Tibial artery (tissue), 4 donors: ENCODE data around the gene RNASEH1.

Source experiments
- DNase-seq, 2 donors: peaks; one replicate each; pipeline ENCODE4 v3.0.0-alpha.2; 2019
- H3K27ac ChIP-seq, 2 donors: fragments of 200-600 bp; sonication (generic) in 1 of 2; 1 replicate in 1 of 2; 2 replicates in 1 of 2; pipeline ENCODE4 v1.5.1; 2018 to 2019; ENCODE audit warnings: mild to moderate bottlenecking in 1 of 2
- H3K27me3 ChIP-seq, 2 donors: fragments of 200-600 bp; sonication (generic) in 1 of 2; one replicate each; pipeline versions ENCODE4 v1.5.1 to v1.6.0; 2016 to 2019
- H3K36me3 ChIP-seq, 3 donors: fragments of 200-600 bp; sonication (generic) in 2 of 3; one replicate each; pipeline ENCODE4 v1.5.1; 2016 to 2019; ENCODE audit warnings: mild to moderate bottlenecking in 2 of 3
- H3K4me1 ChIP-seq, 4 donors: fragments of 200-600 bp; sonication (generic) in 2 of 4; 1 replicate in 3 of 4; 2 replicates in 1 of 4; pipeline ENCODE4 v1.5.1; 2016 to 2019
- H3K4me3 ChIP-seq, 2 donors: fragments of 200-600 bp; sonication (generic) in 1 of 2; 1 replicate in 1 of 2; 2 replicates in 1 of 2; pipeline ENCODE4 v1.5.1; 2018 to 2019; ENCODE audit warnings: mild to moderate bottlenecking in 2 of 2
- H3K9me3 ChIP-seq, 3 donors: fragments of 200-600 bp; sonication (generic) in 1 of 3; one replicate each; pipeline ENCODE4 v1.5.1; 2016 to 2019
- intact Hi-C: fragments of 100-400 bp; cut with DNase I; formaldehyde crosslinking; loops from one replicate; pipeline ENCODE4 v1.15.0; 2023; ENCODE audit warnings: low total_unique reads
- TF ChIP-seq, protein P1 (sequence below), 2 experiments: fragments of 200-600 bp in 1 of 2; fragments of 450-650 bp in 1 of 2; IDR thresholded peaks; one replicate each; pipeline ENCODE4 v1.5.1; 2017 to 2019; ENCODE audit warnings: antibody characterized with exemption in 2 of 2, mild to moderate bottlenecking in 1 of 2, moderate library complexity in 1 of 2

Gene RNASEH1

GRCh38 chr2:3604207-3604877 is 46.2 kb upstream of the RNASEH1 start:
- Histone ChIP-seq H3K4me3 (no peak overlapping the region), H3K36me3 (no peaks in the 10 kb centered on the region), H3K27ac (no peak overlapping the region), H3K27me3 (no peaks in the 10 kb centered on the region), H3K4me1 (no peaks in the 10 kb centered on the region), H3K9me3 (no peaks in the 10 kb centered on the region)
- DNase-seq = no peak
- intact Hi-C loops = no loop called here
- TF ChIP-seq, protein P1, sequence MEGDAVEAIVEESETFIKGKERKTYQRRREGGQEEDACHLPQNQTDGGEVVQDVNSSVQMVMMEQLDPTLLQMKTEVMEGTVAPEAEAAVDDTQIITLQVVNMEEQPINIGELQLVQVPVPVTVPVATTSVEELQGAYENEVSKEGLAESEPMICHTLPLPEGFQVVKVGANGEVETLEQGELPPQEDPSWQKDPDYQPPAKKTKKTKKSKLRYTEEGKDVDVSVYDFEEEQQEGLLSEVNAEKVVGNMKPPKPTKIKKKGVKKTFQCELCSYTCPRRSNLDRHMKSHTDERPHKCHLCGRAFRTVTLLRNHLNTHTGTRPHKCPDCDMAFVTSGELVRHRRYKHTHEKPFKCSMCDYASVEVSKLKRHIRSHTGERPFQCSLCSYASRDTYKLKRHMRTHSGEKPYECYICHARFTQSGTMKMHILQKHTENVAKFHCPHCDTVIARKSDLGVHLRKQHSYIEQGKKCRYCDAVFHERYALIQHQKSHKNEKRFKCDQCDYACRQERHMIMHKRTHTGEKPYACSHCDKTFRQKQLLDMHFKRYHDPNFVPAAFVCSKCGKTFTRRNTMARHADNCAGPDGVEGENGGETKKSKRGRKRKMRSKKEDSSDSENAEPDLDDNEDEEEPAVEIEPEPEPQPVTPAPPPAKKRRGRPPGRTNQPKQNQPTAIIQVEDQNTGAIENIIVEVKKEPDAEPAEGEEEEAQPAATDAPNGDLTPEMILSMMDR (IDR thresholded peaks at IDR 0.05) = no peak

DNA sequence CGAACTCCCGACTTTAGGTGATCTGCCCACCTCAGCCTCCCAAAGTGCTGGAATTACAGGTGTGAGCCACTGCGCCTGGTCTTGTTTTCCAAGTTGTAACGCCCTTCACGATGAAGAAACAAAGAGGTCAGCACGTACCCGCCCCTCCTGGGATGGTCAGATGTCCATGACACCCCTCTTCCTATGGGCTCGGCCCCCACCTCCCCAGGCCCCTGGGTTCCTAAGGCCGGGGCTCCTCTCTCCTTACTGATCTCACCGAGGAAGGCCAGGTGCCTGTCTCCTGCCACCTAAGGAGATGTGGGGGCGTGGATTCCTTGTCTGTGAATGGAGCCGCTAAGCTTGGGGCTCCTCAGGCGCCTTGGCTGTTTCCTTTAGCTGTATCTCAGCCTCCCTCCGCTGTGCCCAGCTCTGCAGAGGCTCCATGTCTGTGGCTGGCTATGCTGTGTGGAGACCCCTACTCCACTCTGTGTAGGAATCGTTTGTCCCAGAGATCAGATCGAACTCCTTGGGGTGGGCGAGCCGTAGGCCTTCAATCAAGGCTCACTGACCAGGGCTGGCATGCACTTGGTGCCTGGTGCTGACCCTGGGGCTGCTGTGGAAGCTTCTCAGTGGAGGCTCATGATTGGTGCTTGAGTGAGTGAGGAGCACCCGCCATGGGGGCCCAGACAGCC is 45.5 kb upstream of the RNASEH1 start:
- TF ChIP-seq, protein P1 (IDR thresholded peaks at IDR 0.05) = no peak
- intact Hi-C loops = no loop called here
- no peaks in the 10 kb centered on the region for H3K9me3 ChIP-seq
- H3K27ac ChIP-seq = no peak overlapping the region
- no peaks in the 10 kb centered on the region for H3K36me3 ChIP-seq
- H3K4me1 ChIP-seq = no peaks in the 10 kb centered on the region
- no peaks in the 10 kb centered on the region for H3K27me3 ChIP-seq
- DNase-seq = no peak
- no peak overlapping the region for H3K4me3 ChIP-seq

- DNase-seq = no peak
- no peaks in the 10 kb centered on the region for H3K36me3 ChIP-seq
- intact Hi-C loops = no loop called here
- H3K4me1 ChIP-seq = no peaks in the 10 kb centered on the region
- H3K4me3 ChIP-seq = no peak overlapping the region
- H3K27ac ChIP-seq = no peak overlapping the region
- no peaks in the 10 kb centered on the region for H3K9me3 ChIP-seq
- no peaks in the 10 kb centered on the region for H3K27me3 ChIP-seq
- TF ChIP-seq, protein P1 (IDR thresholded peaks at IDR 0.05) = no peak
Measured at GRCh38 chr2:3602553-3603339, 44.6 kb upstream of the RNASEH1 start.

- intact Hi-C loops = no loop called here
- DNase-seq = no peak
- Histone ChIP-seq H3K27me3 (no peaks in the 10 kb centered on the region), H3K27ac (no peak overlapping the region), H3K4me3 (no peak overlapping the region), H3K9me3 (no peaks in the 10 kb centered on the region), H3K4me1 (no peaks in the 10 kb centered on the region), H3K36me3 (no peaks in the 10 kb centered on the region)
- TF ChIP-seq, protein P1 (IDR thresholded peaks at IDR 0.05) = no peak
Measured at GRCh38 chr2:3601561-3602271, 43.6 kb upstream of the RNASEH1 start.

GRCh38 chr2:3600256-3600855 is 42.2 kb upstream of the RNASEH1 start:
- Histone ChIP-seq H3K27me3 (no peaks in the 10 kb centered on the region), H3K4me3 (no peak overlapping the region), H3K36me3 (no peaks in the 10 kb centered on the region), H3K9me3 (no peaks in the 10 kb centered on the region), H3K4me1 (no peaks in the 10 kb centered on the region), H3K27ac (no peak overlapping the region)
- TF ChIP-seq, protein P1 (IDR thresholded peaks at IDR 0.05) = no peak
- intact Hi-C loops = no loop called here
- DNase-seq = no peak
